Measurements from ENCODE around the gene HIPK2.

HIPK2 gene

DNA sequence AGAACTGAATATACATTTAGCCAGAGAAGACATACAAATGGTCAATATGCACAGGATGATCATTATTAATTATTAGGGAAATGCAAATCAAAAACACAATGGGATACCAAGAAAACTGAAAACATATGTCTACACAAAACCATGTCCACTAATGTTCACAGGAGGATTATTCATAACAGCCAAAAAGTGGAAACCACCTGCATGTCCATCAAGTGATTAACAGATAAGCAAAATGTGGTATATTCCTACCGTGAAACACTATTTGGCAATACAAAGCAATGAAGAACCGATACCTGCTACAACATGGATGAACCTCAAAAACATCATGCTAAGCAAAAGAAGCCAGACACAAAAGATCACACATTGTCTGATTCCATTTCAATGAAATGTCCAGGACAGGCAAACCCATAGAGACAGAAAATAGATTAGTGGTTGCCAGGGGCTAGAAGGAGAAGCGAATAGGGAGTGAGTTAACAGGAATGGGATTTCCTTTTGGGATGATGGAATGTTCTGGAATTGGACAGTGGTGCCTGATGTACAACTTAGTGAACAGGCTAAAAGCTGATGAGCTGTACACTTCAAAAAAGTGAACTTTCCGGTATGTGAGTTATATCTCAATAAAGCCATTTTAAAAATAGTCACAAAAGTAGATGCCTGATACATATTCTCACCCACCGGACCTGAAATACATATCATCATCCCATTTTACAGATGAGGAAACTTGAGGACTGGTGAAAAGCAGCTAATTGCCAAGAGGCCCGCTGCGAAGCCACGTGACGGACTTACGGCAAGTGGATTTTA is 33.6 kb downstream of the HIPK2 start:
- DNase-seq (ENCODE audit: extremely low spot score), result no peak
- ChIA-PET POLR2A (no interaction called here), CTCF (interaction anchor here (1.0 to 2.7 kb wide), 5 partner anchors 12 to 99 kb away, joined by 3 to 8 read pairs (median 3); no protein-coding TSS in a partner anchor)
- TF ChIP-seq, protein P1, sequence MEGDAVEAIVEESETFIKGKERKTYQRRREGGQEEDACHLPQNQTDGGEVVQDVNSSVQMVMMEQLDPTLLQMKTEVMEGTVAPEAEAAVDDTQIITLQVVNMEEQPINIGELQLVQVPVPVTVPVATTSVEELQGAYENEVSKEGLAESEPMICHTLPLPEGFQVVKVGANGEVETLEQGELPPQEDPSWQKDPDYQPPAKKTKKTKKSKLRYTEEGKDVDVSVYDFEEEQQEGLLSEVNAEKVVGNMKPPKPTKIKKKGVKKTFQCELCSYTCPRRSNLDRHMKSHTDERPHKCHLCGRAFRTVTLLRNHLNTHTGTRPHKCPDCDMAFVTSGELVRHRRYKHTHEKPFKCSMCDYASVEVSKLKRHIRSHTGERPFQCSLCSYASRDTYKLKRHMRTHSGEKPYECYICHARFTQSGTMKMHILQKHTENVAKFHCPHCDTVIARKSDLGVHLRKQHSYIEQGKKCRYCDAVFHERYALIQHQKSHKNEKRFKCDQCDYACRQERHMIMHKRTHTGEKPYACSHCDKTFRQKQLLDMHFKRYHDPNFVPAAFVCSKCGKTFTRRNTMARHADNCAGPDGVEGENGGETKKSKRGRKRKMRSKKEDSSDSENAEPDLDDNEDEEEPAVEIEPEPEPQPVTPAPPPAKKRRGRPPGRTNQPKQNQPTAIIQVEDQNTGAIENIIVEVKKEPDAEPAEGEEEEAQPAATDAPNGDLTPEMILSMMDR (IDR thresholded peaks at IDR 0.05; ENCODE audit: control extremely low read depth, extremely low read depth, low read depth, missing control alignments), result no peak

DNA sequence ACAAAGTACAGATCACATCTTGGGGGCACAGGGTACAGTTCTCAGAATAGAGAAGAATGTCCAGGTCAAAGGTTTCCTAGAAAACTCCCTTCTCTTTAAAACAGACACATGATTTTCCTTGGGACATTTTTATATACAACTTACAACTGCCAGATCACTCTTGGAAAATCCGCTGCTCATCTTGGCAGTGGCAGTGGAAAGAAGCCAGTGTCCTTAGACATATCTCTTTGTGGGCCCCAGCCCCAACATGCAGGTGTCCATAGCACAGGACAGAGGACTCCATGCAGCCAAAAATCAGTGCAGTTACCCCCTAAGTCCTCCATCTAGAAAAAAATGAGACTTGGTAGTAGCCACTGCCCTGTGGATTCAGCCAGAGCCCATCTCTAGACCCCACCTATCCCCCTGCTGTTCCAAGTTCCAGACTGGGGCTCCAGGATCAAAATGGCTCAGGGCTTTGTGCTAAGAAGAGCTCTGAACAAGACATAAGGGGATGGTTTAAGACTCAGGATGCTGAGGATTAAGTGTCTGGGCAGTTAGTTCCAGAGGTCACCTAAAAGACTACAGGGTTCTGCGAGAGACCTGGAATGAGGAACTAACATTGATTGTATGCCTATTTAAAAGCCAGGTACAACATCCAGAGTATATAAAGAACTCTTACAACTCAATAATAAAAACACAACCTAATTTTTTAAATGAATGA is 34.4 kb downstream of the HIPK2 start:
- CTCF ChIA-PET, result no interaction called here
- POLR2A ChIA-PET, result interaction anchor here (0.7 kb wide), 1 partner anchor 77 kb away, joined by 4 read pairs; no protein-coding TSS in a partner anchor
- DNase-seq (ENCODE audit: extremely low spot score), result no peak
- TF ChIP-seq, protein P1 (IDR thresholded peaks at IDR 0.05; ENCODE audit: control extremely low read depth, extremely low read depth, low read depth, missing control alignments), result no peak

DNA sequence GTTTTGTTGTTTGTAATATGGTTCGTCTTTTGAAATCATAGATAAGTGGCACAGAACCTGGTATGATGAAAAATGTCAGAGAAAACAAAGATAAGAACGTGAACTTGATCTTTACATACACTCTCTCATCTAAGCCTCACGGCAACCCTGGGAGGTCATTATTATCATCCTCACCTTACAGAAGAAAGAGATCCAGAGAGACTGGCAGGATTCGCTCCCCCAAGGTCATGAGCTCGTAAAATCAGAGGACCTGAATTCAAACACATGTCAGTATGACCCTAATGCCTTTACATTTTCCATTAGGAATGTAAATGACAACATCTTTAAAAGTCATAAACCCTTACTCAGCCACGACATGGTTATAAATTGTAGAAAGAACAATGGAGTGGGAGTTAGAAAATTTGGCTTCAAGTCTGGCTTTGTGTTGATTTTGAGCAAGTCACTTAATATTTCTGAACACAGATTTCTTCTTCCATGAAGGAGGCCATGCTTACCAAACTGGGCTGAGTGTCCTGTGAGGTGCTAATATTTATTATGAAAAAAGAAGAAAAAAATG is 35.9 kb downstream of the HIPK2 start:
- CTCF ChIA-PET, result interaction anchor here (0.9 to 1.1 kb wide), 3 partner anchors 11 to 32 kb away, joined by 3 to 4 read pairs (median 3); no protein-coding TSS in a partner anchor
- no peak for DNase-seq (ENCODE audit: extremely low spot score)
- POLR2A ChIA-PET, result no interaction called here
- TF ChIP-seq, protein P1 (IDR thresholded peaks at IDR 0.05; ENCODE audit: control extremely low read depth, extremely low read depth, low read depth, missing control alignments), result no peak

DNA sequence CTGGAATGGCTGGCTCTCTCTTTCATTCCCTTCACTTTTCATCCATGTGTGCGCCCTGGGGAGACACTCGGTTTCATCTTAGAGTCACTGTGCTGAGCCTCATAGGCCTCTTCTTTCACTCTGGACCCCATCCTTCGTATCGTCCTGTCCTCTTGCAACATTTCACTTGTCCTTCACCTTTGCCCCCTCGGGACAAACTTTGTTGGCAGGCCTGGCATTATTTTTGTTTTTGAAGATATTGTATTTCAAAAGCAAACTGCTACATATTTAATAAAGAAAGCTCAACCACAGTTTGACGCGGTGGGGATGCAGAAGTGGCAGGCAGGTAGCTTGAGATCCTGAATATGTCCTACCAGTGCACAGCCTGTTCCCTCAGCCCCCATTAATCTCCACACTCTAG is 36.6 kb downstream of the HIPK2 start:
- no peak for DNase-seq (ENCODE audit: extremely low spot score)
- TF ChIP-seq, protein P1 (IDR thresholded peaks at IDR 0.05; ENCODE audit: control extremely low read depth, extremely low read depth, low read depth, missing control alignments), result no peak
- POLR2A ChIA-PET, result no interaction called here
- CTCF ChIA-PET, result interaction anchor here (0.9 to 1.1 kb wide), 4 partner anchors 12 to 96 kb away, joined by 3 to 4 read pairs (median 3); no protein-coding TSS in a partner anchor

DNA sequence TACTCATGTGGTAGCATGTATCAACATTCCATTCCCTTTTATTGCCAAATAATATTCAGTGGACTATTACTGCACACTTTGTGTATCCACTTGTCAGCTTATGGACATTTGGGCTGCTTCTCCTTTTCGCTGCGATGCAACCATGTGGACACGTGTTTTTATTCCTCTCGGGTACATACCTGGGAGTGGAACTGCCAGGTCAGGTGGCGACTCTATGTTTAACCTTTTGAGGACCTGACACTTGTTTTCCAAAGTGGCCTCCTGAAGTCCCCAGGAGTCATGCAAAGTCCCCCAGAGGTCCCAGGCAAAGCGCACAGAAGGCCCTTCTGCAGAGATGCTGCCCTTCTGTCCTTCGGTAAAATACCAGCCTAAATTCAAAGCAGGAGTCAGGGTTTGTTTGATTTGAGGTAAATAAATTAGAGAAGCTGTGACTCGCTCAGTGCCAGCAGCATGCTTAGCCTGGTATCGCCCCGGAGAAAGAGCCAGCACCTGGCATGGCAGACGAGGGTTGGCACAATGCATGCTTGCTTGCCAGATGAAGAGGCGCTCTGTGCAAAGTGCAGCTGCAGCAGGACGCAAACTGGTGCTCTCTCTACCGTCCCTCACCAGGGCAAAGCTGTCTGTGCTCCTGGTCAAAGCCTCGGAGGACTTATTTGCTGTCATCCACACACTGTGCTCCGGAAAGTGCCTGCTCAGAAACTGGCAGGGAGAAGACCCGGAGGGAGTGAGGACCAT is 37.8 kb downstream of the HIPK2 start:
- TF ChIP-seq, protein P1 (IDR thresholded peaks at IDR 0.05; ENCODE audit: control extremely low read depth, extremely low read depth, low read depth, missing control alignments), result no peak
- no peak for DNase-seq (ENCODE audit: extremely low spot score)
- CTCF ChIA-PET, result interaction anchor here (1.0 kb wide), 1 partner anchor 94 kb away, joined by 3 read pairs; no protein-coding TSS in a partner anchor
- POLR2A ChIA-PET, result no interaction called here

DNA sequence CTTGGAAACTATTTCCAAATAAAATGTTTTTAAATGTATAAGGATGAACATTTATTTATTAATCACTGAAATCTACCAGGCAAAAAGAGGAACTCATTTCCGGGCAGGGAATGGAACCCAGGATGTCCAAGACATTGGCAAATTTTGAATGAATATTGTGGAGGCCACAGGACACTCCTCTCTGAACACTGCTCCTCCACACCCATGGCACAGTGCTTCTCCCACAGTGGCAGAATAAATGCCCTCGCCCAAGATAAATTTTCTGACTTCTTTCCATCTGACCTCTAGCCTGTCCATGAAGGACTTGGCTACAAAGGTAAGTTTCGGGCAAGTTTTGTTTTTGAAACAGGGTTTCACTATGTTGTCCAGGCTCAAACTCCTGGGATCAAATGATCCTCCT is 39.0 kb downstream of the HIPK2 start:
- TF ChIP-seq, protein P1 (IDR thresholded peaks at IDR 0.05; ENCODE audit: control extremely low read depth, extremely low read depth, low read depth, missing control alignments), result no peak
- CTCF ChIA-PET, result interaction anchor here (1.0 to 2.5 kb wide), 7 partner anchors 8 to 94 kb away, joined by 3 to 9 read pairs (median 5); no protein-coding TSS in a partner anchor
- POLR2A ChIA-PET, result no interaction called here
- DNase-seq (ENCODE audit: extremely low spot score), result no peak

Measured in GM10248 (cell line).